HepG2 (cell line): Measurements from ENCODE around the gene MRFAP1L1.

Experiments used
- CHD2 ChIP-seq: IDR thresholded peaks from 2 replicates; pipeline ENCODE4 v1.6.1; 2011; ENCODE audit warnings: low read depth, low read length, improper control_type of control experiment
- CTCF ChIP-seq: sonication (generic); formaldehyde crosslinking; IDR thresholded peaks from 2 replicates; pipeline ENCODE4 v1.5.0; 2020; ENCODE audit warnings: mild to moderate bottlenecking, missing genetic modification reagents, moderate library complexity

DNA sequence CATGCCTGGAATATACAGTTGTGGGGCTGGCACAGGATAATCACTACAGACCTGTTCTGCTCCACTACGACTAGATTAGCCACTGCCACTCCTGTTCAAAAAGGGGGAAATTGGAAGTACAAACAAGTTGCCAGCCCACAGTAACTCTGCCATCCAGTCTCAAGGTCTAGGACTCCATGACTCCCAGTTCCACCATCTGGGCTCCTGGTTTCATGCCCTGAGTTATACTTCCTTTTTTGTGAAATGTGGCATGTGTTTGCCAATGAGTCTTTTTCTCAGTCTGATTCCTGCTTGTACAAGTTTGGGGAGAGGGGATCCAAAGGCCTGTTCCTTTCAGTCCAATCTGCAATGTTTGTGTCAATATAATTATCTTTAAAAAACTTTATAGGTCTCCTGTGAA, 5.3 kb upstream of the MRFAP1L1 start:
- TF ChIP-seq CTCF (CRISPR knock-in tag) (no peak), CHD2 (no peak)
